ENCODE results near the gene CPHXL2.
A peak's percentile ranks its signal among the peaks of the same experiment; 100 is the strongest.

The CPHXL2 gene

GRCh38 chr16:75676909-75677308 is at the start of gene CPHXL2:
TSS of gene CPHXL2 (minus strand) at chr16:75677009. CDS start at chr16:75676999, 10 bp downstream.
- DNase-seq = no peak

GRCh38 chr16:75726390-75726789 is 49.6 kb upstream of the CPHXL2 start, which contains the start of gene CPHXL:
TSS of gene CPHXL (minus strand) at chr16:75726490. CDS start at chr16:75726442, 48 bp downstream.
- no peak for DNase-seq

- DNase-seq = no peak
These were observed 41.6 kb upstream of the CPHXL2 start for GRCh38 chr16:75718452-75718851.

- no peak for DNase-seq
These were observed 37.9 kb upstream of the CPHXL2 start for GRCh38 chr16:75714661-75715060.

GRCh38 chr16:75710344-75710743 is 33.5 kb upstream of the CPHXL2 start:
- no peak for DNase-seq

GRCh38 chr16:75703306-75703705 is 26.5 kb upstream of the CPHXL2 start:
- no peak for DNase-seq

- no peak for DNase-seq
These were observed 25.4 kb upstream of the CPHXL2 start for GRCh38 chr16:75702242-75702641.

- no peak for DNase-seq
These were observed 24.6 kb upstream of the CPHXL2 start, which contains the start of gene DUXB for GRCh38 chr16:75701361-75701760. TSS of gene DUXB (minus strand) at chr16:75701461. CDS start at chr16:75701418, 43 bp downstream.

GRCh38 chr16:75697571-75697970 is 20.8 kb upstream of the CPHXL2 start:
- DNase-seq = no peak

GRCh38 chr16:75695708-75696107 is 18.9 kb upstream of the CPHXL2 start:
- DNase-seq = no peak

- DNase-seq = no peak
These were observed 10.6 kb upstream of the CPHXL2 start for GRCh38 chr16:75687361-75687760.

GRCh38 chr16:75682308-75682707 is 5.5 kb upstream of the CPHXL2 start:
- no peak for DNase-seq

GRCh38 chr16:75679366-75679765 is 2.6 kb upstream of the CPHXL2 start:
- DNase-seq = no peak

- DNase-seq = no peak
These were observed 9.3 kb downstream of the CPHXL2 start for GRCh38 chr16:75667503-75667902.

GRCh38 chr16:75660726-75661302 is 16.0 kb downstream of the CPHXL2 start:
- no peak for DNase-seq

- DNase-seq = no peak
These were observed 16.5 kb downstream of the CPHXL2 start for GRCh38 chr16:75660321-75660720.

- DNase-seq = no peak
These were observed 18.6 kb downstream of the CPHXL2 start for GRCh38 chr16:75658175-75658574.

- DNase-seq = no peak
These were observed 22.9 kb downstream of the CPHXL2 start for GRCh38 chr16:75653922-75654321.

- peak; percentile 21 for DNase-seq
These were observed 28.3 kb downstream of the CPHXL2 start for GRCh38 chr16:75648265-75649076.

- DNase-seq = peak; percentile 81
These were observed 29.1 kb downstream of the CPHXL2 start, which contains the start of the genes KARS1 and TERF2IP for GRCh38 chr16:75647492-75648264. TSS of gene KARS1 (minus strand) at chr16:75647665. CDS start at chr16:75647639, 26 bp downstream. TSS of gene TERF2IP (plus strand) at chr16:75647773. CDS start at chr16:75647883, 110 bp downstream.

- no peak for DNase-seq
These were observed 29.7 kb downstream of the CPHXL2 start for GRCh38 chr16:75647112-75647491.

- no peak for DNase-seq
These were observed 32.4 kb downstream of the CPHXL2 start for GRCh38 chr16:75644240-75645012.

Measured in GF-D8 (cell line).